LHCN-M2 (cell line): Measurements from ENCODE around the gene ARHGEF40. TPM values are rescaled to one million over a fixed set of nuclear protein-coding genes. Genes with fewer than 3 reads are reported as not detected.

Source experiments
- DNase-seq: peaks from one replicate; pipeline ENCODE4 v3.0.0-alpha.2; 2012; ENCODE audit warnings: low read depth
- total RNA-seq: library from RNA; depleted of rRNA; stranded (reverse); fragments of >200 nt; gene quantifications from 2 replicates; pipeline ENCODE4 v1.2.3, GENCODE V29; 2014; rRNA removed

Gene ARHGEF40
- total RNA-seq, 1 experiment from 2014 or later: 42.0 TPM

DNA sequence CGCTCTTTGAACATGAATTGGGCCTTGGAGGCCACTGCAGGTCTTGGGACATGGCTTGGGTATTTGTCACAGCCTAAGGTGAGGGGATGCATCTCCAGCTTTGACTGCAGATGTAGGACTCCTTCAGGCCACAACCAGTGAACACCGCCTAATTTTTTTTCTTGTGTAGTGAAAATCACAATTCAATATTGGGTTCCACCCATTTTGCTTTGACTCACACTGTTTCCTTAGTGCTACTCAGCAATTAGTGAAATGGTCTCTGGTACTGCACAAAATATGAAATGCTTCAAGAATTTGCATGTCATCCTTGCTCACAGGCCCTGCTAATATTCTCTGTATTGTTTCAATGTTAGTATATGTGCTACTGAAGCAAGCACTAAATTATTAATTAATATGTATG lies 43.3 kb downstream of the ARHGEF40 start:
- DNase-seq: no peak

DNA sequence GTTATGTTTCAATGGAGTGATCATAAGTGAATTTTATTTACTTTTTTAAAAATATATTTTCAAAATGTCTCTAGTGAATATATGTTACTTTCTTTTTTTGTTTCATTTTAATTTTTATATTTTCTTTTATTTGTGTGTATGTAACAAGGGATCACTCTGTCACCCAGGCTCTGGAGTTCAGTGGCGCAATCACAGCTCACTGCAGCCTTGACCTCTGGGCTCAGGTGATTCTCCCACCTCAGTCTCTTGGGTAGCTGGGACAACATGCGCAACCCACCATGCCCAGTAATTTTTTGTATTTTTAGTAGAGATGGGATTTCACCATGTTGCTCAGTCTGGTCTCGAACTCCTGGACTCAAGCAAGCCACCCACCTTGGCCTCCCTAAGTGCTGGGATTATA lies 48.8 kb downstream of the ARHGEF40 start:
- no peak for DNase-seq

DNA sequence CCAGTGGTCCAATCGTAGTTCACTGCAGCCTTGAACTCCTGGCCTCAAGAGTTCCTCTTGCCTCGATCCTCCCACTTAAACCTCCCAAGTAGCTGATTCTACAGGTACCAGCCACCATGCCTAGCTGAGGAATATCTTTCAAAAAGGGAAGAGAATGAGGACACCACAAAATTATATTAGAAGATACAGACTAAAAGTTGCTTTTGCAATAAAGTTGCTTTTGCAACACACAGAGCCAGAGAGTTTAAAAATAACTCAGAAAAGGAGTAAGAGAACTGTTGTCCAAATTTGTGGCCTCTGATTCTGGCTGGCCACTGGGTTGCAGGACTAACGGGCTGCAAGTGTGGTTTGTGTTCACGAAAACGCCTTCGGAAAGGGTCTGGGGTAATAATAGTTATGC lies 50.6 kb downstream of the ARHGEF40 start:
- DNase-seq: no peak

DNA sequence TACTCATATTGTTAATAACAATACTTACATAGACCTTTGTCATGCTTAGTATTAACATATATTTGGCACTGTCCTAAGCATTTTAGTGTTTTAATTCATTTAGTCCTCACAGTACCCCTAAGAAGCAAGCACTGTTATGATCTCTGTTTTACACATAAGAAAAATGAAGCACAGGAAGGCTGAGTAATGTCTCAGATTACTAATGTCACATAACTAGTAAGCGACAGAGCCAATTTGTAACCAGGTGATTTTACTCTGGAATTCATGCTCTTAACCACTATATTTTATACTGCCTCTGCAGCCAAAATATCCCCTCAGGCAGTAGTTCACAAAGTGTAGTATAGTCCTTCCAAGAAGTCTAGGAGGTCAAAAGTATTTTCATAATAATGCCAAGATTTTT lies 51.0 kb downstream of the ARHGEF40 start:
- DNase-seq: no peak

GRCh38 chr14:21123429-21123828 lies 53.3 kb downstream of the ARHGEF40 start:
- DNase-seq: no peak

DNA sequence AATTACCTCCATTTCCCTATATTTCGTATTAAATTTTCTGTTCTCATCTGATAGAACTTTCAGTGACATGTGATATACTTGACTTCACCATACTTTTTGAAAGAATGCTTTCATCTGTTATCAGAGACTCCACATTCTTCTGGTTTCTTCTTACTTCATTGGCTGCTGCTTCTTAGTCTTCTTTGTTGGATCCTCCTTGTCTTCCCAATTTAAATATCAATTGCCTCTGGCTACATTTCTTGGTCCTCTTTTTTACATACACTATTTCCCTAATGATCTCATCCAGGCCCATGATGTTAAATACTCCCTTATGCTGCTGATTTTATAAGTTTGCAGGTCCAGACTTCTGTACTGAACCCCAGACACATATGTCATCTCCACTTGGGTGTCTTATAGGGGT lies 63.8 kb downstream of the ARHGEF40 start:
- DNase-seq: no peak

GRCh38 chr14:21136024-21136423 lies 65.9 kb downstream of the ARHGEF40 start:
- peak; percentile 12 for DNase-seq

Other genes starting within 250 kb of the ARHGEF40 start
- gene RNASE3, start 178.9 kb upstream of the ARHGEF40 start, total RNA-seq: not detected in 2 replicates
- gene RNASE2, start 114.8 kb upstream of the ARHGEF40 start, total RNA-seq: not detected in 2 replicates
- 85.4 and 90.3 TPM in 2 replicates for gene METTL17, start 80.3 kb upstream of the ARHGEF40 start, total RNA-seq
- not detected in 2 replicates for gene SLC39A2, start 71.0 kb upstream of the ARHGEF40 start, total RNA-seq
- gene NDRG2, start 45.2 kb upstream of the ARHGEF40 start, total RNA-seq: 0.86 TPM in 1 of 2 replicates, not detected in the other
- not detected in 2 replicates for gene TPPP2, start 40.1 kb upstream of the ARHGEF40 start, total RNA-seq
- not detected in 2 replicates for gene RNASE13, start 35.5 kb upstream of the ARHGEF40 start, total RNA-seq
- gene RNASE7, start 27.9 kb upstream of the ARHGEF40 start, total RNA-seq: not detected in 2 replicates
- not detected in 2 replicates for gene RNASE8, start 12.5 kb upstream of the ARHGEF40 start, total RNA-seq
- 18.3 and 19.1 TPM in 2 replicates for gene ZNF219, start 28.4 kb downstream of the ARHGEF40 start, total RNA-seq
- gene TMEM253, start 30.8 kb downstream of the ARHGEF40 start, total RNA-seq: 0.13 TPM in 1 of 2 replicates, not detected in the other
- not detected in 2 replicates for gene OR5AU1, start 85.8 kb downstream of the ARHGEF40 start, total RNA-seq
- 877 and 1,010 TPM in 2 replicates for gene HNRNPC, start 199.1 kb downstream of the ARHGEF40 start, total RNA-seq
- gene RPGRIP1, start 209.8 kb downstream of the ARHGEF40 start, total RNA-seq: not detected in 2 replicates